Measurements from ENCODE around the gene NTPCR. TPM values are rescaled to one million over a fixed set of nuclear protein-coding genes. Genes with fewer than 3 reads are reported as not detected.
"Not testable (repeated sequence)": the region's sequence is repeated elsewhere in the genome, so short reads cannot be mapped to it uniquely, and the experiment has no call there.

Gene NTPCR
- total and polyA plus RNA-seq, 4 experiments from 2014 or later, result 16.0 to 61.6 (median 24.3) TPM

DNA sequence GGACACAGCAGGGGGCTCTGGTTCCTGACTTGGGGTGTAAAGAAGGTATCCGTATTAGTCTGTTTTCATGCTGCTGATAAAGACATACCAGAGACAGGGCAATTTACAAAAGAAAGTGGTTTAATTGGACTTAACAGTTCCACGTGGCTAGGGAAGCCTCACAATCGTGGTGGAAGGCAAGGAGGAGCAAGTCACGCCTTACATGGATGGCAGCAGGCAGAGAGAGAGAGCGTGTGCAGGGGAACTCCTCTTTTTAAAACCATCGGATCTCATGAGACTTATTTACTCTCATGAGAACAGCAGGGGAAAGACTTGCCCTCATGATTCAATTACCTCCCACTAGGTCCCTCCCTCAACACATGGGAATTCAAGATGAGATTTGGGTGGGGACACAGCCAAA is 23.2 kb upstream of the NTPCR start:
- H3K4me3 ChIP-seq (ENCODE audit: low read length in 2 of 2); H3K9me3 Mint-ChIP-seq; H3K9me3 ChIP-seq (ENCODE audit: control insufficient read depth in 1 of 2, low read length in 2 of 2); CTCF ChIA-PET (ENCODE audit: partially characterized antibody); H3K27me3 ChIP-seq (ENCODE audit: insufficient read depth, low read length); H3K27ac ChIP-seq (ENCODE audit: low read depth, low read length); H3K36me3 ChIP-seq (ENCODE audit: insufficient read depth, low read length); H3K36me3 Mint-ChIP-seq; H3K27me3 Mint-ChIP-seq; DNase-seq: not testable (repeated sequence)
- intact Hi-C loops (cut with micrococcal nuclease), result loop anchor here (10.0 kb wide), 1 partner anchor 292 kb away; the partner anchor contains the start of gene SIPA1L2
- peak overlapping the region in 1 of 7 donors; percentile 70 for H3K27ac Mint-ChIP-seq
- H3K4me1 Mint-ChIP-seq, result peaks cover 23 to 38% (median 34%) of the 10 kb centered on the region in 4 donors
- POLR2A ChIA-PET (ENCODE audit: partially characterized antibody), result interaction anchor here (0.8 kb wide), 1 partner anchor 27 kb away, joined by 3 read pairs; no protein-coding TSS in a partner anchor
- H3K4me1 ChIP-seq (ENCODE audit: insufficient read depth, low read length), result peaks cover 42% of the 10 kb centered on the region
- H3K4me3 Mint-ChIP-seq, result peak overlapping the region in 1 of 8 donors; percentile 22

DNA sequence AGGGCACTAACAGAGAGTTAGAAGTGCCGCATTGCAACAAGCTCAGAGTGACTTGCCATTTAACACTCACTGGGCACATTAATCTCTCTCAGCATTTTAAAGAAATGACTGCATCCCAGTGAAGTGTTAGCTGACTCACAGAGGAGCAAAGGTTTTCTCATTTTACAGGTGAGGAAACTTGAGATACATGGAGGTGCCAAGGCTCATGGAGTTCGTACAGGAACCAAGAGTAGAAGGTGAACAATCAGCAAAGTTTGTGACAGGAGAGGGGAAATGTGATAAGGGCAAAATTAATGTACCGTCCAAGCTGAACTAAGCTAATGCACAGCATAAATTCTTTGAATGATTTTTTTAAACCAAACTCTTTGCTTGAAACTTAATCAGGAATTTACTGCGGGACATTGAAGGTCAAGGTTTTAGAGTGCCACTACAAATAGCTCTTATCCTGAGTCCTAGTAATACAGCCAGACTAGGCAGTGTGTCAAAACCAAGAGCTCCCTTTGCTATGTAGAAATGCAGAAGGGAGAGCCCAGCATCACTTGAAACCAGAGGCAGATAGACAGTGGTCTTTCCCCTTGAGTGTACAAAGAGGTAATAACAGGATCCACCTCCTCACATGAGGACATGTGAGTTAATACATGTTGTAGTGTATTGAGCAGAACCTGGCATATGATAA is 22.4 kb upstream of the NTPCR start:
- intact Hi-C loops (cut with micrococcal nuclease), result loop anchor here (10.0 kb wide), 1 partner anchor 293 kb away; the partner anchor contains the start of gene SIPA1L2
- Histone ChIP-seq H3K27me3 (ENCODE audit: insufficient read depth, low read length) (no peaks in the 10 kb centered on the region), H3K36me3 (ENCODE audit: insufficient read depth, low read length) (no peaks in the 10 kb centered on the region), H3K4me3 (ENCODE audit: low read length in 2 of 2) (no peak overlapping the region), H3K9me3 (ENCODE audit: control insufficient read depth in 1 of 2, low read length in 2 of 2) (no peaks in the 10 kb centered on the region), H3K27ac (ENCODE audit: low read depth, low read length) (no peak overlapping the region), H3K4me1 (ENCODE audit: insufficient read depth, low read length) (peaks cover 34% of the 10 kb centered on the region)
- no peak overlapping the region for H3K4me3 Mint-ChIP-seq
- H3K36me3 Mint-ChIP-seq, result no peaks in the 10 kb centered on the region
- peak overlapping the region in 1 of 7 donors; percentile 16 for H3K27ac Mint-ChIP-seq
- DNase-seq, result no peak
- peaks cover 0 to 8% (median 0%) of the 10 kb centered on the region in 8 donors for H3K9me3 Mint-ChIP-seq
- H3K27me3 Mint-ChIP-seq, result peaks cover 0 to 3% of the 10 kb centered on the region in 2 donors
- H3K4me1 Mint-ChIP-seq, result peaks cover 21 to 32% (median 30%) of the 10 kb centered on the region in 4 donors
- CTCF ChIA-PET (ENCODE audit: partially characterized antibody), result interaction anchor here (0.6 kb wide), 1 partner anchor 19 kb away, joined by 3 read pairs; no protein-coding TSS in a partner anchor
- POLR2A ChIA-PET (ENCODE audit: partially characterized antibody), result interaction anchor here (0.8 kb wide), 1 partner anchor 26 kb away, joined by 3 read pairs; no protein-coding TSS in a partner anchor

DNA sequence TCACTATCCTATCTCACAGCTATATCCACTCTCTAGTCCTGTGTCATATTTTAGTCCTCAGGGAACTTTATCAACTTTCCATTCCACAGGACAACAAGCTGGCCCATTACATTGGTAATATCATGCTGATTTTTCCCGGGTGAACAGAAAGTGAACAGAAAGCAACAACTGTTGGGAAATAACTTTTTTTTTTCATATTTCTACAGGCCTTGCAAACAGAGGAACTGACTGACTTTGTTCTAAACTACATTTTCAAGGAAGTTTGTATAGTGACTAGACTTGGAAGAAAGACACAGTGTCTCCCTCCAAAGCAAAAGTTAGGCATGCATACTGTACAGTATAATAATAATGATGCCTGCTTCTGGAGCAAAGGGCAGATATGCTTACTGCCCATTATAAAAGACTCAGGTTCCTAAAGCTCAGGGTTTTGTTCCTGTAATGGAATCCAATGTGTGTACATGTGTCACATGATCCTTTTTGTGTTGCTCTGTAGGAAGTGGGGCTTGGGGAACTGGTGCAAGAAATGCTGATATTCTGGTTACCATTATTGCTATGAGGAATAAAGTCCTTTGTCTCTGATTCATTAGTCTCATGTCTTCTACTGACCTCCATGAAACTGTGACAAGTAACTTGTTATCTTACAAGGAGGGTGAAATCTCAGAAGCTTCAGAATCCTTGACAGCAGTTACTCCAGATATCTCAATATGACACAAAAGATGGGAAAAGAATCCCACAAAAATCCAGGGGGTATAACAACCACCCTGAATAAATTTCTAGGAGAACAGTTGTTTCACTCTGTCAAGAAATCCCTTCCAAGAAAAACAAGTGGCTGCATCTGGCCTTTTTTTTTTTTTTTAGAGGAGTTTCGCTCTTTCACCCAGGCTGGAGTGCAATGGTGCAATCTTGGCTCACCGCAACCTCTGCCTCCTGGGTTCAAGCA is 17.7 kb upstream of the NTPCR start:
- no peaks in the 10 kb centered on the region for H3K27me3 ChIP-seq (ENCODE audit: insufficient read depth, low read length)
- intact Hi-C loops (cut with micrococcal nuclease), result no loop called here
- Mint-ChIP-seq H3K4me1 (peaks cover 0 to 2% (median 0%) of the 10 kb centered on the region in 4 donors), H3K27me3 (peaks cover 3 to 8% of the 10 kb centered on the region in 2 donors), H3K4me3 (no peak overlapping the region), H3K27ac (no peak overlapping the region), H3K36me3 (no peaks in the 10 kb centered on the region), H3K9me3 (peaks cover 0 to 3% (median 0%) of the 10 kb centered on the region in 8 donors)
- no peaks in the 10 kb centered on the region for H3K9me3 ChIP-seq (ENCODE audit: control insufficient read depth in 1 of 2, low read length in 2 of 2)
- no peak overlapping the region for H3K4me3 ChIP-seq (ENCODE audit: low read length in 2 of 2)
- H3K36me3 ChIP-seq (ENCODE audit: insufficient read depth, low read length), result no peaks in the 10 kb centered on the region
- H3K27ac ChIP-seq (ENCODE audit: low read depth, low read length), result no peak overlapping the region
- DNase-seq, result no peak
- CTCF ChIA-PET (ENCODE audit: partially characterized antibody), result no interaction called here
- POLR2A ChIA-PET (ENCODE audit: partially characterized antibody), result interaction anchor here (0.6 kb wide), 1 partner anchor 1363 kb away, joined by 3 read pairs; no protein-coding TSS in a partner anchor
- no peaks in the 10 kb centered on the region for H3K4me1 ChIP-seq (ENCODE audit: insufficient read depth, low read length)

GRCh38 chr1:232936941-232937340 is 13.5 kb upstream of the NTPCR start:
- no peak for DNase-seq
- H3K4me1 Mint-ChIP-seq, result peaks cover 0 to 2% (median 0%) of the 10 kb centered on the region in 4 donors
- no peak overlapping the region for H3K27ac ChIP-seq (ENCODE audit: low read depth, low read length)
- H3K27me3 Mint-ChIP-seq, result peaks cover 10 to 17% of the 10 kb centered on the region in 2 donors
- no peak overlapping the region for H3K27ac Mint-ChIP-seq
- CTCF ChIA-PET (ENCODE audit: partially characterized antibody), result interaction anchor here (0.8 kb wide), 1 partner anchor 12 kb away, joined by 3 read pairs; no protein-coding TSS in a partner anchor
- H3K4me1 ChIP-seq (ENCODE audit: insufficient read depth, low read length), result no peaks in the 10 kb centered on the region
- H3K9me3 Mint-ChIP-seq, result peaks cover 0 to 3% (median 0%) of the 10 kb centered on the region in 8 donors
- no peak overlapping the region for H3K4me3 ChIP-seq (ENCODE audit: low read length in 2 of 2)
- H3K9me3 ChIP-seq (ENCODE audit: control insufficient read depth in 1 of 2, low read length in 2 of 2), result no peaks in the 10 kb centered on the region
- H3K27me3 ChIP-seq (ENCODE audit: insufficient read depth, low read length), result no peaks in the 10 kb centered on the region
- intact Hi-C loops (cut with micrococcal nuclease), result no loop called here
- POLR2A ChIA-PET (ENCODE audit: partially characterized antibody), result no interaction called here
- no peak overlapping the region for H3K4me3 Mint-ChIP-seq
- H3K36me3 ChIP-seq (ENCODE audit: insufficient read depth, low read length), result no peaks in the 10 kb centered on the region
- no peaks in the 10 kb centered on the region for H3K36me3 Mint-ChIP-seq

DNA sequence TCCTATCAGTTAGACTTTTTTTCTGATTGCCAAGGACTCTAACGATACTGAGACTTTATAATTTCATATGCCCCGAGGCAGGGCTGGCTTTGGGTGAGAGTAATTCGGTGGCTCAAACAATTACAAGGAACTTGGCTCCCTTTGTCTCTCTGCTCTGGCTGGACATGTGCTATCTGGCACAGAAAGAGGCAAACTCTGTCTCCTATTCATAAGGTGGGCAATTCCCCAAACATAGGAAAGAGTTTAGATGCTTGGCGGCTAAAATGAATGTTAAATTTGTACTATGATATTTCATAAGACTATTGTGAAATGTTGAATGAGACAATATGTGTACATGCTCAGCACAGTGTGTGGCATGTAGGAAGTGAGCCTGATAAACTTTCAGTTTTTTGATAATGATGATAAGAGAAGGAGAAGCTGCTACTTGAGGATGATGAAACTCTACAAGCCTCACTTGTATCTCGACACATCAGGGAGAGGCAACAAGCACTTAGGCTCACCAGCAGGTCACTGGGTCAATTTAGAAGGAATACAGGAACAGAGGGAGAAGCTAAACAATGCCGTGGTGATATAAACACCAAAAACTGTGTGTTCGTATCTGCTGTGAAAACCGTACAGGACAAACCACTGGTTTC is 12.6 kb upstream of the NTPCR start:
- Histone ChIP-seq H3K4me1 (ENCODE audit: insufficient read depth, low read length) (no peaks in the 10 kb centered on the region), H3K27ac (ENCODE audit: low read depth, low read length) (no peak overlapping the region), H3K9me3 (ENCODE audit: control insufficient read depth in 1 of 2, low read length in 2 of 2) (no peaks in the 10 kb centered on the region), H3K36me3 (ENCODE audit: insufficient read depth, low read length) (no peaks in the 10 kb centered on the region), H3K4me3 (ENCODE audit: low read length in 2 of 2) (no peak overlapping the region), H3K27me3 (ENCODE audit: insufficient read depth, low read length) (no peaks in the 10 kb centered on the region)
- Mint-ChIP-seq H3K4me3 (no peak overlapping the region), H3K27ac (no peak overlapping the region), H3K9me3 (peaks cover 0 to 3% (median 0%) of the 10 kb centered on the region in 8 donors), H3K27me3 (peaks cover 10 to 17% of the 10 kb centered on the region in 2 donors), H3K36me3 (no peaks in the 10 kb centered on the region), H3K4me1 (peaks cover 0 to 1% (median 0%) of the 10 kb centered on the region in 4 donors)
- DNase-seq, result no peak
- ChIA-PET CTCF (ENCODE audit: partially characterized antibody) (no interaction called here), POLR2A (ENCODE audit: partially characterized antibody) (no interaction called here)
- intact Hi-C loops (cut with micrococcal nuclease), result no loop called here

- H3K27me3 Mint-ChIP-seq, result peaks cover 10 to 17% of the 10 kb centered on the region in 2 donors
- Histone ChIP-seq H3K36me3 (ENCODE audit: insufficient read depth, low read length) (no peaks in the 10 kb centered on the region), H3K27me3 (ENCODE audit: insufficient read depth, low read length) (no peaks in the 10 kb centered on the region), H3K9me3 (ENCODE audit: control insufficient read depth in 1 of 2, low read length in 2 of 2) (no peaks in the 10 kb centered on the region), H3K27ac (ENCODE audit: low read depth, low read length) (no peak overlapping the region), H3K4me3 (ENCODE audit: low read length in 2 of 2) (no peak overlapping the region), H3K4me1 (ENCODE audit: insufficient read depth, low read length) (peaks cover 6% of the 10 kb centered on the region)
- peaks cover 0 to 5% (median 2%) of the 10 kb centered on the region in 4 donors for H3K4me1 Mint-ChIP-seq
- CTCF ChIA-PET (ENCODE audit: partially characterized antibody), result no interaction called here
- H3K36me3 Mint-ChIP-seq, result no peaks in the 10 kb centered on the region
- intact Hi-C loops (cut with micrococcal nuclease), result no loop called here
- H3K9me3 Mint-ChIP-seq, result peaks cover 0 to 3% (median 0%) of the 10 kb centered on the region in 8 donors
- POLR2A ChIA-PET (ENCODE audit: partially characterized antibody), result no interaction called here
- H3K27ac Mint-ChIP-seq, result no peak overlapping the region
- H3K4me3 Mint-ChIP-seq, result no peak overlapping the region
- no peak for DNase-seq
Observed at GRCh38 chr1:232938926-232939325, 11.5 kb upstream of the NTPCR start.

Data from CD4-positive, alpha-beta memory T cell (primary cell).